GM19452 (cell line): ENCODE results near the gene KDM4C.

Experiments used
- ATAC-seq: cut with Tn5 transposase; IDR thresholded peaks from one replicate; pipeline ENCODE4 v1.9.1; 2021; ENCODE audit not compliant: unreplicated experiment

KDM4C gene

GRCh38 chr9:6900440-6900883, 142.7 kb downstream of the KDM4C start:
- no peak for ATAC-seq

GRCh38 chr9:6901180-6901579, 143.4 kb downstream of the KDM4C start:
- ATAC-seq = no peak

DNA sequence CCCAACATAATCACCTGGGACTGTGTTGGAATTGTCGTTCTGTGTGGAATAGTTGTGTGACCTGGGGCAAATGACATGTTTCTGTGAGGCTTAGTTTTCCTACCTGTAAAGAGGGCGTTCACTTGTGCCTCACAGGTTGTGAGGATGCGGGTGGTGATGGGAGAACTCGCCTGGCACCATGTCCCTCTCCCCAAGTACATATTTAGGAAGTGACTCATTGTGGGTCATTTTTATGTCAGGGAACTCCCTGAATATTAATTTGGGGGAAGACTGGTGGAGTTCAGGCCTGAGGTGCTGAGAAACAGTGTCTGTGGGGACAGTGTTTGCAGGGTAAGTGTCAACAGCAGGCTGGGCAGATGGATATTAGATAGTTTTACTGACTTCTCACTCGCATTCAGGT, 144.7 kb downstream of the KDM4C start:
- ATAC-seq = no peak

DNA sequence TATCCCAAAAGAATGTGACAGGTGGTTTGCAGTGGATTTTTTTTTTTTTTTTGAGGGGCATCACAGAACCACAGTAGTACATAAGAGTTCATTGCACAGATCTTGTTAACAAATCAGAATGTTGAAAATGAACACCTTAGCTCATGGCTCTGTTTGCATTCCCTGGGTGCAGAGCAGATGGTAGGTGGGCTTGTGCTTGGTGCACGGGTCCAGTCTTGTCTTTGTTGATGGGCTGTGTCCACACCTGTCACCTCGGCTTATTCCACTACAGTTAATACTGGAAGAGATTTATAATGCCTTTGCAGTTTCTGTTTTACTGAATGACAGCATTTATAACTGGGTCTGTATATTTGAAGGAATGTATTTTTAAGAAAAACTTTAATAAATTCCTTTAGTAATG, 146.6 kb downstream of the KDM4C start:
- no peak for ATAC-seq

GRCh38 chr9:6905850-6906375, 148.1 kb downstream of the KDM4C start:
- no peak for ATAC-seq

DNA sequence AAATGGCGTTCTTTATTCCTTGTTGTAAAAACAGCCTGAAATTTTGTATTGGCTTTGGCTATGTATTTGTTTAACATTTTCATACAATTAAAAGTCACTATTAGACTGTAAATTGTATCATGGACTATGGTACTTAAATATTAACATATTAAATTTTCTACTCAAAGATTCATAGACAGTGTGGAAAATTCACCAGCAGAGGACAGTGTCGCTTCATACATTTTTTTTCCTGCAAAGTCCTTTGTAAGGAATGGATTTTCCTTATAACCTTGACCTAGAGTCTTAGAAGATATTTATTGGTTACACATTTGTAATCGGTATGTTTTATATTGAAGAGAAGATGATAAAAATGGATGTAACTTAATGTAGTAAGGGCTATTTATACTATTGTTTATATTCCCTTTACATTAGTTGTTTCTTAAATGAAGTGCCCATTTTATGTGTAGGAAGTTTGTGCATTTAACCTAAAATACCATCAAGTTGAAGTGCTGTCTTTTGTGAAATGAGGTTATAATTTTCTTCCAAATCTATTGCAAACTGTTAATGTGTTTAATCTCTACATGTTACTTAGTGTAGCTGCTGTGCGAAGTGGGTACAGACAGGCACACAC, 150.1 kb downstream of the KDM4C start:
- ATAC-seq = no peak

- ATAC-seq = no peak
Measured at GRCh38 chr9:6909181-6909580, 151.4 kb downstream of the KDM4C start.

DNA sequence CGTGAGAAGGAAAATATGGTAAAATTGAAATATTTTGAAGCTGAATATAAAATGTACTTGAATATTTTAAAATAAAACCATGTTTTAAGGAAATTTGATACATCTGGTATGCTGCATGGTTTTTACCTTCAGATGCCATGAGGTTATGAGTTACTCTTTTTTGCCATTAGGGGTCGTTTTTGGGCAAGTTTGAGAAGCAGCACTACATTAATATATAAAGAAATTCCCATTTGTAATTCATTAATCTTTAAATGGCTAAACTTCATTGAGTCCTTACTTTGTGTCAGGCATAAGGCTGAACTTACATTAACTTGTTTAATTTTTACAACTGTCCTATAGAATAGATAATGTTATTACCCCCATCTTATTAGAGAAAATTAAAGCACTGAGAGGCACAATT, 152.3 kb downstream of the KDM4C start:
- no peak for ATAC-seq

- ATAC-seq = no peak
Measured at GRCh38 chr9:6910497-6910896, 152.7 kb downstream of the KDM4C start.

DNA sequence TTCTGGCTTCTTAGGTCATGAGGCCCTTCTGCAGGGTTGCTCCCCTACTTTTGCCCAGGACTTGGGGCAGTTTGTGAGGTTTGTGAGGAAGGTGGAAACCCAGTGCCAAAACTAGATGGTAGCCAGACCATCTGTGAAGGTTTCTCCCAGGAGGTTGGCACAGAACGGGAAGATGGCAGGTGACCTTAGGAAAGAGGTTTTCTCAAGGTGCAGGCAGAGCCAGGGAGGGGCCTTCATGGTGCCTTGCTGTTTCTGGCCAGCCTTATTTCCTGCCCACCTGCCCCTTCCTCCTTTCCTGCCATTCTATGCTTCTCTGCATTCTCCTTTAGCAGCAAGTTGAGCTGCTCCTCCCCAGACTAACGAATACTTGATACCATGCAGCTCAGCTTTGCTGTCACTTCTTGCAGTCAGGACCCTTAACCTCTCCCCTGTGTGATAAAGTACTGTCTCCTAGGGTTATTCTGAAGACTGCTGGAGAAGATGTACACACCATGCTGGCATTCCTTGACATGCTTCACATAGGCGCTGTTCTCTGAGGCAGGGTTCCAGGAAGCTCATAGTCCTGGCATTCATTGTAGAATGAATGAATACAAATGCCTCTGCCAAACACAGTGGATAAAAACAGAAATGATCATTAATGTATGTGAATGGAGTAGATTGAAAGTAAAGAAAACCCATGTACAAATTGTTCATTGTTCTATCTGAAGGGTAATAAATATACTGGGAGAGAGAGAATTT, 154.3 kb downstream of the KDM4C start:
- ATAC-seq = no peak

DNA sequence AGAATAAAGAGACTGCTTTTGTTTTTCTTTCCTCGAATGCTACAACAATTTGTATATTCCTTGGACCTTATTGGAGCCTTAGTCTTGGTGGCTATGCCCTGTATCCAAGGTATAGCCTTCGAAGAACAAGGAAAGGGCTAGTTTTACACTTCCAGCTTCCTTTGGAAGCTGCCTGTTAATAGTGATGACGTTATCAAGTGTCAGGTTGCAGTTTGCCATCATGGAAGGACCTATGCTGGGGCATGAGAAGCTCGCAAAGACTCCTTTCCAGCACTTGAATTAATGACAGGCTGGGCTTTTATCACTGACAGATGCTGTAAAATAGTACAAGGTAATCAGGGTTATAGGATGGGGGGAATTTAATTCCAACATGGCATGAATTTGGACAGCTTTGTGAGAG, 157.9 kb downstream of the KDM4C start:
- no peak for ATAC-seq

DNA sequence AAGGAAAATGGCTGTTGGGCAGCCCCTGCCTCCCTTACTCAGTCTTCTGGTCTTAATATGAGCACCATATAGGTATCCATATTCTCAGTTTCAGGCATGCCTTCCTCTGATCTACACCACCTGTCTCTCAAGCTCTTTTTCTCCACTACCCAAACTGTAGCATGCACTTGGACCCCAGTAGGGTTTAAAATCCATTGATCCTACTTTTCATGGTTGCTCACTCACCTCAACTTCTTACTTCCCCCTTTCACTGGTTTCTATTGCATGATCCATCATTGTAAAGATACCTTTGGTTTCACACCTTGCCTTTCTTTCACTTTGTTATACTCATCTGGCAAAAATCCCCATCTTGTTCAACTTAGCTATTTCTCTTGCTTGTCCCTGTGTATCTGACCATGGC, 159.4 kb downstream of the KDM4C start:
- ATAC-seq = peak; percentile 93

- ATAC-seq = no peak
Measured at GRCh38 chr9:6920041-6920440, 162.3 kb downstream of the KDM4C start.

- ATAC-seq = no peak
Measured at GRCh38 chr9:6921315-6921714, 163.5 kb downstream of the KDM4C start.

DNA sequence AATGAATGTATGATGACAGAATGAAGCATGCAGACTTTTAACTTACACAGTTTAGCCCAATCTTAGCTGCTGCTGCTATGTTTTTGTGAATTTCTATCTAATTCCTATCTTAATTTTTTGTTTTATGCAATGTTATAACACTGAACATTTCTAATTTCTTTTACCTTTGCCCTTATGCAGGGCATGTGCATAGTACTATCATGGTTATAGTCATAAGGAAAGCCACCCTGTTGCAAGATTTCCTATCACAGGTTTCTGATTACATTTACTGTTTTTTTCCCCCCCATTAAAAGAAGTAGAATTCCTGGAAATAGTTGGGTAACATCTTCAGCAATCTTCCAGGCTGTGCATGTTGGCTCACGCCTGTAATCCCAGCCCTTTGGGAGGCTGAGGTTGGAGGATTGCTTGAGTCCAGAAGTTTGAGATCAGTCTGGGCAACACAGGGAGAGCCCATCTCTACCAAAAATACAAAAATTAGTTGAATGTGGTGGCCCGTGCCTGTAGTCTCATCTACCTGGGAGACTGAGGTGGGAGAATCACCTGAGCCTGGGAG, 164.4 kb downstream of the KDM4C start:
- no peak for ATAC-seq

DNA sequence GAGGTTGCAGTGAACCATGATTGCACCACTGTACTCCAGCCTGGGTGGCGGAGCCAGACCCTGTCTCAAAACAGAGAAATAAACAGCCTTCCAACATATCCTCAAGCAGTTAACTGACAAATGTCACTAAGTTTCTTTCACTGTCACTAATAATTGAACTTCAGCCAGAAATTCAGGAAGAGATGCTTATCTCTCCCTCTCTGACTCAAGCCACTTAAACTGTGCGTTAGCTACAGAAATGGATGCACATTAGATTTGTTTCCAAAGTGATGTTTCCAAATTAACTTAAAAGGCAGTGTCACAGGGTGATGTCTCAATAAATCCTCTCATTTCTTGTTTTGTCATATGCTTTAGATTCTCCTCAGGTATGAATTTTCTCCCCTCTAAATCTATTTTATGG, 164.9 kb downstream of the KDM4C start:
- no peak for ATAC-seq

GRCh38 chr9:6923086-6923485, 165.3 kb downstream of the KDM4C start:
- no peak for ATAC-seq

DNA sequence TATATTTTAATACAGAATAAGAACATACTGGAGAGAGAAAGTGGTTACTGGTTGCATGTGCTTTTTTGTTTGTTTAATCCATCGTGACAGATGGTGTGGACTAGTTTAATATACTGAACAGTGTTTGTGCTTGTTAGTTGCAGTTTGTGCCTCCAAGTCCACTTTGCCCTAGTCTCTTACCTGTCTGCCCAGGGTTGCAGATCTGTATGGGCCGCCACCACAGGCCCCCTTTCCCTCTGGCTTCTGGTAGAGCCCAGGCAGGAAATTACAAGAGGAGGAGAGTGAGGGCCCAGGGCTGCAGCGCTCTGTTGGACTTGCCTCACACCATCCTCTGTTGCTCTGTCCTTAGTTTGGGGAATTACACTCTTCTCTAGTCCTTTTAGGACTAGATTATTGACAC, 166.4 kb downstream of the KDM4C start:
- ATAC-seq = no peak

GRCh38 chr9:6924988-6925563, 167.3 kb downstream of the KDM4C start:
- no peak for ATAC-seq

DNA sequence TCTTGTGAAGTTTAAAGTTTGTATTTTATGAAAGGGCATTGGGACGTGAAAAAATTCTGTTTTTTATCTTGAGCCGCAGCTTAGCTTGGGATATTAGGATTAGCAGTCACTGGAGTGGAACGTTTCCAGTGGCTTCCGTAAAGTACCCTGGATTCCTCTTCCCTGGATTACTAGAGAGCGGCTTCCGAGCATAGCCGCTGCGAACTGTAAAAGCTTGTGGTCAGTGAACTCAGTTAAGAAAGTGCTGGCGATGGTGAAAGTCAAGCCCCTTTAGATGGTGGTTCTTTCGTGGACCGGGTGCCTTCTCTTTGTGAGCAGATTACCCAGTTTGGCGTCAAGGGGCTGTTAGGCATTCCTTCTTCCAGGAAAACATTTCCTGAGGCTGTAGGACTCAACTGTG, 168.1 kb downstream of the KDM4C start:
- ATAC-seq = no peak

DNA sequence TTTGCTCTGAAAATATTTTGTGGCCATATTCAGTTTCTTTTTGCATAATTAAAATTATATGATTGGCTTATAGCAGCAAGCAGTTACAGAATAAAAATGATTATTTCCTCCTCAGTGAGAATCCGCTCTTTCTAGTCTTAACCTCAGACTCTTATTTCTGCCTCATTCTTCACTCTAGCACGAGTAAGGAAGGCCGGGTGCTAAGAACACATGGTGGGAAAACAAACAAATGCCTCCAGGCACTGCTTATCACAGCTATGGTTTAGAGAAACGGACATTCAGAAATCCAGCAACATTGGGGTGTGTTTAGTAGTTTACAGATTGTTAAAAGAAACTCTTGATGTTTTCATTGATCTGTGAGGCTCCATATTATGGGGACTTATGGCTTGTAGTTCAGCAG, 168.7 kb downstream of the KDM4C start:
- no peak for ATAC-seq

- ATAC-seq = no peak
Measured at GRCh38 chr9:6927838-6928237, 170.1 kb downstream of the KDM4C start.
